HepG2 (cell line): ENCODE measurements around the gene ALG8. TPM values are rescaled to one million over a fixed set of nuclear protein-coding genes. Genes with fewer than 3 reads are reported as not detected.

Experiments used
- AFF4 ChIP-seq: sonication (generic); formaldehyde crosslinking; IDR thresholded peaks from 2 replicates; pipeline ENCODE4 v1.4.0; 2020; ENCODE audit warnings: missing genetic modification reagents
- ATF5 ChIP-seq: sonication (generic); formaldehyde crosslinking; IDR thresholded peaks from 2 replicates; pipeline ENCODE4 v1.4.0; 2020; ENCODE audit warnings: mild to moderate bottlenecking, low read depth, missing genetic modification reagents
- FOXO1 ChIP-seq: sonication (generic); formaldehyde crosslinking; IDR thresholded peaks from 2 replicates; pipeline ENCODE4 v1.4.0; 2020; ENCODE audit warnings: missing genetic modification reagents
- IRF2 ChIP-seq: IDR thresholded peaks from 2 replicates; pipeline ENCODE4 v1.6.1; 2018; ENCODE audit warnings: missing genetic modification reagents, missing compliant biosample characterization
- KDM6A ChIP-seq: IDR thresholded peaks from 2 replicates; pipeline ENCODE4 v1.6.1; 2016; ENCODE audit warnings: low read depth
- MEF2D ChIP-seq: sonication (generic); formaldehyde crosslinking; IDR thresholded peaks from 2 replicates; pipeline ENCODE4 v1.5.1; 2020; ENCODE audit warnings: mild to moderate bottlenecking, missing genetic modification reagents
- NBN ChIP-seq: fragments of 450-650 bp; conservative IDR thresholded peaks from 2 replicates; pipeline ENCODE4 v1.6.1; 2017
- RAD21 ChIP-seq: fragments of 450-650 bp; formaldehyde crosslinking; IDR thresholded peaks from 2 replicates; pipeline ENCODE4 v1.5.0; 2020; ENCODE audit warnings: mild to moderate bottlenecking
- RELA ChIP-seq: sonication (generic); formaldehyde crosslinking; IDR thresholded peaks from 2 replicates; pipeline ENCODE4 v1.4.0; 2020; ENCODE audit warnings: missing genetic modification reagents
- SALL2 ChIP-seq: sonication (generic); formaldehyde crosslinking; IDR thresholded peaks from 2 replicates; pipeline ENCODE4 v1.8.1; 2023; ENCODE audit warnings: mild to moderate bottlenecking, missing genetic modification reagents, inconsistent platforms
- THAP8 ChIP-seq: sonication (generic); formaldehyde crosslinking; IDR thresholded peaks from 2 replicates; pipeline ENCODE4 v1.5.1; 2020; ENCODE audit warnings: missing genetic modification reagents, mild to moderate bottlenecking, borderline replicate concordance
- TRIM22 ChIP-seq: fragments of 450-650 bp; IDR thresholded peaks from 2 replicates; pipeline ENCODE4 v1.6.1; 2017
- USF2 ChIP-seq, 2 experiments: sonication (generic) in 1 of 2; formaldehyde crosslinking in 1 of 2; IDR thresholded peaks; 2 replicates each; pipeline versions ENCODE4 v1.5.1 to v1.6.1; 2011 to 2020; ENCODE audit warnings: borderline replicate concordance in 1 of 2, low read depth in 1 of 2, low read length in 1 of 2, mild to moderate bottlenecking in 1 of 2, missing genetic modification reagents in 1 of 2, moderate library complexity in 1 of 2
- YY1 ChIP-seq: IDR thresholded peaks from 2 replicates; pipeline ENCODE4 v1.6.1; 2011; ENCODE audit warnings: low read length, low read depth, moderate library complexity, mild to moderate bottlenecking; ENCODE audit not compliant: insufficient read depth, insufficient replicate concordance
- ZBTB2 ChIP-seq: sonication (generic); formaldehyde crosslinking; IDR thresholded peaks from 2 replicates; pipeline ENCODE4 v1.8.0; 2022; ENCODE audit warnings: low read depth, missing genetic modification reagents
- ZNF382 ChIP-seq: sonication (generic); formaldehyde crosslinking; IDR thresholded peaks from 2 replicates; pipeline ENCODE4 v1.5.0; 2020; ENCODE audit warnings: missing genetic modification reagents, mild to moderate bottlenecking, borderline replicate concordance
- ZSCAN22 ChIP-seq: sonication (generic); formaldehyde crosslinking; IDR thresholded peaks from 2 replicates; pipeline ENCODE4 v1.4.0; 2020; ENCODE audit warnings: mild to moderate bottlenecking, missing genetic modification reagents
- polyA plus RNA-seq, 8 experiments: library from polyadenylated mRNA; depleted of rRNA in 3 of 8; stranded (reverse) in 7 of 8; unstranded in 1 of 8; fragments of >200 nt; fragmentation: Illumina TruSeq in 4 of 8; extraction: Trizol in 4 of 8; gene quantifications; 2 replicates each; pipeline versions ENCODE4 v1.2.1 to v1.2.3, GENCODE V29; 2011 to 2016; ENCODE audit warnings: low read depth in 4 of 8, missing spikeins in 1 of 8, mixed read lengths in 1 of 8; ENCODE audit not compliant: insufficient read depth in 1 of 8
- total RNA-seq, 5 experiments: library from RNA; depleted of rRNA; stranded (reverse); fragments of >200 nt; fragmentation: Illumina TruSeq; extraction: Trizol; gene quantifications; 2 replicates each; pipeline ENCODE4 v1.2.3, GENCODE V29; 2016; ENCODE audit warnings: low read depth in 1 of 5

Gene ALG8
- total and polyA plus RNA-seq, 2 of the 13 experiments (the other 11 are each of a cell fraction or from before 2014, with no cell fraction given) = 75.8 to 88.0 TPM

- no peak for TF ChIP-seq USF2 (IDR thresholded peaks at IDR 0.05; ENCODE audit: low read depth, low read length)
- no peak; the same call in 1 of the 2 replicates for TF ChIP-seq USF2 (CRISPR knock-in tag; IDR thresholded peaks at IDR 0.05; ENCODE audit: borderline replicate concordance)
- TF ChIP-seq YY1 = peak; percentile 82
- TF ChIP-seq ATF5 (CRISPR knock-in tag) = peak; percentile 43; the same call in 1 of the 2 replicates
- TF ChIP-seq ZBTB2 (CRISPR knock-in tag) = 0 out of 2 replicates have a peak, but pooled peaks have one; percentile 82
- peak; percentile 86; the same call in 1 of the 2 replicates for TF ChIP-seq THAP8 (CRISPR knock-in tag)
- TF ChIP-seq SALL2 (CRISPR knock-in tag) = peak; percentile 96
- TF ChIP-seq RAD21 (CRISPR knock-in tag) = peak; percentile 66
- TF ChIP-seq IRF2 = peak; percentile 99
- TF ChIP-seq MEF2D (CRISPR knock-in tag) = no peak; the same call in none of the 2 replicates
- TF ChIP-seq RELA (CRISPR knock-in tag) = no peak
- peak; percentile 58; the same call in 1 of the 2 replicates for TF ChIP-seq ZSCAN22 (CRISPR knock-in tag)
- TF ChIP-seq AFF4 (CRISPR knock-in tag) = peak; percentile 76; the same call in 1 of the 2 replicates
- no peak for TF ChIP-seq TRIM22
- no peak for TF ChIP-seq NBN
- TF ChIP-seq KDM6A (CRISPR knock-in tag) = no peak
- no peak for TF ChIP-seq ZNF382 (CRISPR knock-in tag)
- TF ChIP-seq FOXO1 (CRISPR knock-in tag) = peak; percentile 84
Observed at GRCh38 chr11:78079232-78080083, 60.0 kb downstream of the ALG8 start, which contains the start of gene NDUFC2 (continued).
